Stomach (tissue), 4 donors: ENCODE data around the gene HES3.

Source experiments
- EP300 ChIP-seq: sonication (generic); formaldehyde crosslinking; IDR thresholded peaks from one replicate; pipeline ENCODE4 v1.6.1; 2017; ENCODE audit warnings: antibody characterized with exemption
- TF ChIP-seq, protein P1 (sequence below), 7 experiments: fragments of 450-650 bp in 4 of 7; fragments of 200-600 bp in 3 of 7; sonication (generic) in 3 of 7; IDR thresholded peaks; one replicate each; pipeline ENCODE4 v1.5.1; 2016 to 2019; ENCODE audit warnings: antibody characterized with exemption in 7 of 7, control low read depth in 2 of 7, mild to moderate bottlenecking in 1 of 7

DNA sequence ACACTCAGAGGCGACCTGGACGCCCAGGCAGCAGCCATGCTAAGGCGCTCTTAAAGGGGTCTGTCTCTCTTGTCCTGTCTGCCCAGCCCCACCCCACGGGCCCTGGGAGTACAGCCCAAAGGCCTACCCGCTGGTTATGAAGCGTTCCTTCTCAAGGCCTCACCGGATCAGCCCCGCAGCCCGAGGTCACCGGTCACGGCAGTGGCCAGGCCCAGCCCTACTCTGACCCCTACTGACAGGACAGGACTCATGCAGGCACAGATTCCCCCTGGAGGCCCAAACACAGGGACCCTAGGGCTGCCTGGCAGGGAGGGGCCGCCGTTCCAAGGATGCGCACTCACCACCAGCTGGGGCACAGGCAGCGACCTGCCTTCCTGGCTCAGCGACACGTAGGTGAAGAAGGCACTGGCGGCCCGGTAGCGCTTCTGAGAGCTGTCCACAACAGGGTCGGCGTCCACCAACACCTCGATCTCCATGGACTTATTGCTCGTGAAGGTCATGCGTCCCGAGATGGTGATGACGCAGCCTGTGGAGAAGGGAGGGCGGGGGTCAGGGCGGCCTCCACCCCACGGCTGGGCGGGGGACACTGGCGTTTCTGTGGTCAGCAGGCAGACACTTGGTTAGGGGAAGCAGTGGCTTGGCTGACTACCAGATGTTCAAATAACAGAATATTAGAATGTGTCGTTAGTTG lies 36.9 kb downstream of the HES3 start:
- TF ChIP-seq, protein P1, sequence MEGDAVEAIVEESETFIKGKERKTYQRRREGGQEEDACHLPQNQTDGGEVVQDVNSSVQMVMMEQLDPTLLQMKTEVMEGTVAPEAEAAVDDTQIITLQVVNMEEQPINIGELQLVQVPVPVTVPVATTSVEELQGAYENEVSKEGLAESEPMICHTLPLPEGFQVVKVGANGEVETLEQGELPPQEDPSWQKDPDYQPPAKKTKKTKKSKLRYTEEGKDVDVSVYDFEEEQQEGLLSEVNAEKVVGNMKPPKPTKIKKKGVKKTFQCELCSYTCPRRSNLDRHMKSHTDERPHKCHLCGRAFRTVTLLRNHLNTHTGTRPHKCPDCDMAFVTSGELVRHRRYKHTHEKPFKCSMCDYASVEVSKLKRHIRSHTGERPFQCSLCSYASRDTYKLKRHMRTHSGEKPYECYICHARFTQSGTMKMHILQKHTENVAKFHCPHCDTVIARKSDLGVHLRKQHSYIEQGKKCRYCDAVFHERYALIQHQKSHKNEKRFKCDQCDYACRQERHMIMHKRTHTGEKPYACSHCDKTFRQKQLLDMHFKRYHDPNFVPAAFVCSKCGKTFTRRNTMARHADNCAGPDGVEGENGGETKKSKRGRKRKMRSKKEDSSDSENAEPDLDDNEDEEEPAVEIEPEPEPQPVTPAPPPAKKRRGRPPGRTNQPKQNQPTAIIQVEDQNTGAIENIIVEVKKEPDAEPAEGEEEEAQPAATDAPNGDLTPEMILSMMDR (IDR thresholded peaks at IDR 0.05), result peak in 1 of 7 experiments; percentile 19
- TF ChIP-seq EP300, result no peak
